Measurements from ENCODE around the gene MS4A18.

The MS4A18 gene

GRCh38 chr11:60772666-60773065 lies 48.1 kb downstream of the MS4A18 start:
- no peaks in the 10 kb centered on the region for H3K4me1 ChIP-seq (ENCODE audit: control insufficient read depth, insufficient read depth, low read length)
- peaks cover 2% of the 10 kb centered on the region for H3K27me3 ChIP-seq (ENCODE audit: control insufficient read depth, insufficient read depth, low read length)
- no peak overlapping the region for H3K27ac ChIP-seq (ENCODE audit: low read depth, low read length)
- H3K9ac ChIP-seq (ENCODE audit: low read length), result no peak overlapping the region
- no peaks in the 10 kb centered on the region for H3K36me3 ChIP-seq (ENCODE audit: control insufficient read depth, insufficient read depth, low read length)
- H3K4me3 ChIP-seq (ENCODE audit: low read length), result no peak overlapping the region

DNA sequence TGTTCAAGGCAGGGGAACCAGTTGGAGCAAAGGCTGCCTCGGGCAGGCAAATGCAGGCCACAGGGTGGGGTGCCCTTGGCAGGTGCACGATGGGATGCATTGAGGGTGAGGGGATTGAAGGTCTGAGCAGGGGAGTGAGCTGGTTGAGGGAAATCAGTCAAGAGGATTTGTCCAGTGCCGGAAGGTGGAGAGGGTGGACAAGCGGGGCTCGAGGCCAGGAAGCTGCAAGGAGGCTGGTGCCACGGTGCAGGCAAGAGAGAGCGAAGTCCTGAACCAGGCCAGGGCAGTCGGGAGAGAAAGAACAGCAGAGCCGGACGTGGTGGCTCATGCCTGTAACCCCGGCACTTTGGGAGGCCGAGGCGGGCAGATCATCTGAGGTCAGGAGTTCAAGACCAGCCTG lies 50.2 kb downstream of the MS4A18 start:
- H3K9ac ChIP-seq (ENCODE audit: low read length), result no peak overlapping the region
- H3K36me3 ChIP-seq (ENCODE audit: control insufficient read depth, insufficient read depth, low read length), result no peaks in the 10 kb centered on the region
- H3K27ac ChIP-seq (ENCODE audit: low read depth, low read length), result no peak overlapping the region
- H3K27me3 ChIP-seq (ENCODE audit: control insufficient read depth, insufficient read depth, low read length), result peaks cover 2% of the 10 kb centered on the region
- no peak overlapping the region for H3K4me3 ChIP-seq (ENCODE audit: low read length)
- H3K4me1 ChIP-seq (ENCODE audit: control insufficient read depth, insufficient read depth, low read length), result no peaks in the 10 kb centered on the region

DNA sequence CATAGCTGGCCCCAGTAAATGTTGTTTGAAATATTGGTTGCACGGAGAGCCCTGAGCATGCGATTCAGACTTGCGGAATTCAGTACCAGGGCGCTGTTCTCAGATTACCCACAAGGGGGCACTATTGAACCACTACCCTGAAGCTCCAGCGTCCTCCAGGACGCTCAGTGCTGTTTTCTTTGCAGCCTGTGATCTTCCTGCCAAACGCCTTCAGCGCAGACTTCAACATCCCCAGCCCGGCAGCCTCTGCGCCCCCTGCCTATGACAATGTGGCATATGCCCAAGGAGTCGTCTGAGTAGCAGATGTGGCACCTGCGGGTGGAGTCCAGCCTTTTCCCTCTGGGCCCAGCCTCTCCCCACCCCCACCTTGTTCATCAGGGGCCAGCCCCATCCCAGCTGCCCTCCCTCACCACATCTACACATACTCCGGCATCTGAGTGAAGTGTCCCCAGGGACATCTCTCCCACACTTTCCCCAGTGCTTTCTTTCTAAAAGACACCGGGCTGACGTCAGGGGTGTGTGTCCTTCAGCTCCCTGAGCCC lies 51.0 kb downstream of the MS4A18 start:
- H3K9ac ChIP-seq (ENCODE audit: low read length), result no peak overlapping the region
- no peaks in the 10 kb centered on the region for H3K4me1 ChIP-seq (ENCODE audit: control insufficient read depth, insufficient read depth, low read length)
- no peaks in the 10 kb centered on the region for H3K36me3 ChIP-seq (ENCODE audit: control insufficient read depth, insufficient read depth, low read length)
- no peak overlapping the region for H3K4me3 ChIP-seq (ENCODE audit: low read length)
- H3K27ac ChIP-seq (ENCODE audit: low read depth, low read length), result no peak overlapping the region
- H3K27me3 ChIP-seq (ENCODE audit: control insufficient read depth, insufficient read depth, low read length), result peaks cover 2% of the 10 kb centered on the region

GRCh38 chr11:60776167-60776566 lies 51.6 kb downstream of the MS4A18 start:
- H3K4me1 ChIP-seq (ENCODE audit: control insufficient read depth, insufficient read depth, low read length), result no peaks in the 10 kb centered on the region
- peaks cover 2% of the 10 kb centered on the region for H3K27me3 ChIP-seq (ENCODE audit: control insufficient read depth, insufficient read depth, low read length)
- no peak overlapping the region for H3K4me3 ChIP-seq (ENCODE audit: low read length)
- H3K36me3 ChIP-seq (ENCODE audit: control insufficient read depth, insufficient read depth, low read length), result no peaks in the 10 kb centered on the region
- no peak overlapping the region for H3K27ac ChIP-seq (ENCODE audit: low read depth, low read length)
- H3K9ac ChIP-seq (ENCODE audit: low read length), result no peak overlapping the region

DNA sequence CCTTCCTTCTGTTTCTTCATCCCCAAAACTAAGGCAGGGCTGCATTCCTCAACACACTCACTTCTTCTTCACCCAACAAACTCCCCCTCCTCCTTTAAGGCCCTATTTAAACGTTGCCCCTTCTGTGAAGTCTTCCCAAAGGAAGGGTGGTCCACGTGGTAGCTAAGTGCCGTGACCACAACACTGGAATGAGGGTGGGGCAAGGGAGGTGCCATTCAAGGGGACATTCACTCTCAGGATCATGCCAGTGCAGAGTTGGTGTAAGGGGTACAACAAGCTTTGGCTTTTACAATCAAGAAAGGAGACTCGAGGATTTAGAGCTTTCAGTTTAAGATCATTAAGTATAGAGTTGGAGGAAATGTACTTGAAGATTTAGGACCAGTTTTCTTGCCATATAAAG lies 52.6 kb downstream of the MS4A18 start:
- H3K4me1 ChIP-seq (ENCODE audit: control insufficient read depth, insufficient read depth, low read length), result no peaks in the 10 kb centered on the region
- H3K27ac ChIP-seq (ENCODE audit: low read depth, low read length), result no peak overlapping the region
- H3K9ac ChIP-seq (ENCODE audit: low read length), result no peak overlapping the region
- H3K36me3 ChIP-seq (ENCODE audit: control insufficient read depth, insufficient read depth, low read length), result no peaks in the 10 kb centered on the region
- H3K4me3 ChIP-seq (ENCODE audit: low read length), result no peak overlapping the region
- H3K27me3 ChIP-seq (ENCODE audit: control insufficient read depth, insufficient read depth, low read length), result no peaks in the 10 kb centered on the region

GRCh38 chr11:60777572-60777971 lies 53.1 kb downstream of the MS4A18 start:
- H3K4me1 ChIP-seq (ENCODE audit: control insufficient read depth, insufficient read depth, low read length), result no peaks in the 10 kb centered on the region
- no peak overlapping the region for H3K27ac ChIP-seq (ENCODE audit: low read depth, low read length)

GRCh38 chr11:60780065-60780464 lies 55.5 kb downstream of the MS4A18 start:
- Histone ChIP-seq H3K36me3 (ENCODE audit: control insufficient read depth, insufficient read depth, low read length) (no peaks in the 10 kb centered on the region), H3K4me1 (ENCODE audit: control insufficient read depth, insufficient read depth, low read length) (no peaks in the 10 kb centered on the region), H3K9ac (ENCODE audit: low read length) (no peak overlapping the region), H3K27me3 (ENCODE audit: control insufficient read depth, insufficient read depth, low read length) (no peaks in the 10 kb centered on the region), H3K27ac (ENCODE audit: low read depth, low read length) (no peak overlapping the region), H3K4me3 (ENCODE audit: low read length) (no peak overlapping the region)

More at GRCh38 chr11:60777572-60777971, 53.1 kb downstream of the MS4A18 start:
- Histone ChIP-seq H3K36me3 (ENCODE audit: control insufficient read depth, insufficient read depth, low read length) (no peaks in the 10 kb centered on the region), H3K4me3 (ENCODE audit: low read length) (no peak overlapping the region), H3K27me3 (ENCODE audit: control insufficient read depth, insufficient read depth, low read length) (no peaks in the 10 kb centered on the region), H3K9ac (ENCODE audit: low read length) (no peak overlapping the region)

GRCh38 chr11:60780774-60781173 lies 56.3 kb downstream of the MS4A18 start:
- Histone ChIP-seq H3K4me3 (ENCODE audit: low read length) (no peak overlapping the region), H3K4me1 (ENCODE audit: control insufficient read depth, insufficient read depth, low read length) (no peaks in the 10 kb centered on the region), H3K36me3 (ENCODE audit: control insufficient read depth, insufficient read depth, low read length) (no peaks in the 10 kb centered on the region), H3K27me3 (ENCODE audit: control insufficient read depth, insufficient read depth, low read length) (no peaks in the 10 kb centered on the region), H3K27ac (ENCODE audit: low read depth, low read length) (no peak overlapping the region), H3K9ac (ENCODE audit: low read length) (no peak overlapping the region)

GRCh38 chr11:60781286-60781980 lies 56.9 kb downstream of the MS4A18 start:
- H3K4me1 ChIP-seq (ENCODE audit: control insufficient read depth, insufficient read depth, low read length), result no peaks in the 10 kb centered on the region
- no peaks in the 10 kb centered on the region for H3K27me3 ChIP-seq (ENCODE audit: control insufficient read depth, insufficient read depth, low read length)
- H3K9ac ChIP-seq (ENCODE audit: low read length), result no peak overlapping the region
- H3K27ac ChIP-seq (ENCODE audit: low read depth, low read length), result no peak overlapping the region
- no peak overlapping the region for H3K4me3 ChIP-seq (ENCODE audit: low read length)
- no peaks in the 10 kb centered on the region for H3K36me3 ChIP-seq (ENCODE audit: control insufficient read depth, insufficient read depth, low read length)

DNA sequence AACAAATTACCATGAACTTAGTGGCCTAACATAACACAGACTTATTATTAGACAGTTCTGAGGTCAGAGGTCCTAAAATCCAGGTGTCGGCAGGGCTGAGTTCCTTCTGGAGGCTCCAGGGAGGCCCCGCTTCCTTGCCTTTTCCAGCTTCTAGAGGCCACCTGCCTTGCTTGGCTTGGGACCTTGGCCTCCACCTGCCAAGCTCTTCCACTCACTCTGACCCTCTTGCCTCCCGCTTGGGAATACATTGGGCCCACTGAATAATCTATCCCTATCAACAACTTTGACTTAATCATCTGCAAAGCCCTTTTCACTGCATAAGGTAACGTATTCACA lies 57.4 kb downstream of the MS4A18 start:
- Histone ChIP-seq H3K36me3 (ENCODE audit: control insufficient read depth, insufficient read depth, low read length) (no peaks in the 10 kb centered on the region), H3K27me3 (ENCODE audit: control insufficient read depth, insufficient read depth, low read length) (no peaks in the 10 kb centered on the region), H3K4me1 (ENCODE audit: control insufficient read depth, insufficient read depth, low read length) (no peaks in the 10 kb centered on the region), H3K9ac (ENCODE audit: low read length) (no peak overlapping the region), H3K4me3 (ENCODE audit: low read length) (no peak overlapping the region), H3K27ac (ENCODE audit: low read depth, low read length) (no peak overlapping the region)

DNA sequence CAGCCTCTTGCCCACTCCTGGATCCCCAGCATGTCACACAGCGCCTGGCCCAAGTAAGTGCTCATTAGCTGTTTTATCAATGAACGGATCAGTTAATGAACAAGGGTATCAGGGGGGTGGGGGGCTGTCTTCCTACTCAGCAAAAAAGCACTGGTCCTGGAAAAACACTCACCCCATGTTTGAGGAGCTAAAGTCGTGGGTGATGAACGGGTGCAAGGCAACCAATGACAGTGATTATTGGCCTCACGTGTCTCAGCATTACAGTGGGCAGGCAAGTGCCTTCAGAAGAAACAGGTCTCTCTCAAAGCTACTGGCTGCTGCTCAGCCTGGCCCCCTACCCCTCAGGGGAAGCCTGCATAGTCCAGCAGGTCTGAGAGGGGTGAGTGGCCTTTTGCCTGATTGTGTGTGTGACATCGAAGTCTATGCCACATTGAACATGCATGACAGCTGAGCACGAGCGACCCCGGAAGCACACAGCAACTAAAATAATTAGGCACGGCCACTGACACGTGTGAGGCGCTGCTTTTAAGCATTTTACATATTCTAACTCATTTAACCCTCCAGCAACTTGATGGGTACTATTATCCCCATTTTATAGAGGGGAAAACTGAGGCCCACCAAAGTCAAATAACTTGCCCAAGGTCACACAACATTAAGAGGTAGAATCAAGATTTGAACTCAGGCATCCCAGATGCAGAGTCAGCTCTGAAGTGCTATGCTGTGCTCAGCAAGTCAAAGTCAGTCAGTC lies 58.0 kb downstream of the MS4A18 start:
- Histone ChIP-seq H3K9ac (ENCODE audit: low read length) (no peak overlapping the region), H3K4me3 (ENCODE audit: low read length) (no peak overlapping the region), H3K27ac (ENCODE audit: low read depth, low read length) (no peak overlapping the region), H3K27me3 (ENCODE audit: control insufficient read depth, insufficient read depth, low read length) (no peaks in the 10 kb centered on the region), H3K36me3 (ENCODE audit: control insufficient read depth, insufficient read depth, low read length) (no peaks in the 10 kb centered on the region), H3K4me1 (ENCODE audit: control insufficient read depth, insufficient read depth, low read length) (no peaks in the 10 kb centered on the region)

DNA sequence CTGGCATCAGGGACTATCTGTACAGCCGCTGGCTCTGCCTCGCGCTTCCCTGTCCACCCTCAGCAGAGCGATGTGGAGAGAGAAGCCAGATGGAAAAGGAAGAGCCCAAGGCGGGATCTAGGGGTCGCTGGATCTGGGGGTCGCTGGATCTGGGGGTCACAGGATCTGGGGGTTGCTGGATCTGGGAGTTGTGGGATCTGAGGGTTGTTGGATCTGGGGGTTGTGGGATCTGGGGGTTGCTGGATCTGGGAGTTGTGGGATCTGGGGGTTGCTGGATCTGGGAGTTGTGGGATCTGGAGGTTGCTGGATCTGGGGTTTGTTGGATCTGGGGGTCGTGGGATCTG lies 58.6 kb downstream of the MS4A18 start:
- H3K4me3 ChIP-seq (ENCODE audit: low read length), result no peak overlapping the region
- no peaks in the 10 kb centered on the region for H3K36me3 ChIP-seq (ENCODE audit: control insufficient read depth, insufficient read depth, low read length)

DNA sequence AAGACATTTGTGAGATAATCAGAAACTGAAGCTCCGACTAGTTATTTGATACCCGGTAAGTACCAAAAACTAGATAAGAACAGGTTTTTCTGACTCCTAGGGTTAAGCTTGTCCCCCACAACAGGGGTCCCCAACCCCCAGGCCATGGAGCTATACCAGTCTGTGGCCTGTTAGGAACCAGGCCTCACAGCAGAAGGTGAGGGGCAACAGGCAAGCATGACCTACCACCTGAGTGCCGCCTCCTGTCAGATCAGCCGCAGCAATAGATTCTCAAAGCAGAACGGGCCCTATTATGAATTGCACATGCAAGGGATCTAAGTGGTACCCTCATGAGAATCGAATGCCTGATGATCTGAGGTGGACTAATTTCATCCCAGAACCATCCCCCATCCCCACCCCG lies 59.4 kb downstream of the MS4A18 start:
- no peak overlapping the region for H3K4me3 ChIP-seq (ENCODE audit: low read length)
- H3K27me3 ChIP-seq (ENCODE audit: control insufficient read depth, insufficient read depth, low read length), result no peaks in the 10 kb centered on the region
- no peaks in the 10 kb centered on the region for H3K36me3 ChIP-seq (ENCODE audit: control insufficient read depth, insufficient read depth, low read length)
- H3K27ac ChIP-seq (ENCODE audit: low read depth, low read length), result no peak overlapping the region
- no peak overlapping the region for H3K9ac ChIP-seq (ENCODE audit: low read length)
- no peaks in the 10 kb centered on the region for H3K4me1 ChIP-seq (ENCODE audit: control insufficient read depth, insufficient read depth, low read length)

More for the DNA sequence above, 58.6 kb downstream of the MS4A18 start:
- H3K27ac ChIP-seq (ENCODE audit: low read depth, low read length), result no peak overlapping the region
- no peaks in the 10 kb centered on the region for H3K4me1 ChIP-seq (ENCODE audit: control insufficient read depth, insufficient read depth, low read length)
- no peak overlapping the region for H3K9ac ChIP-seq (ENCODE audit: low read length)
- no peaks in the 10 kb centered on the region for H3K27me3 ChIP-seq (ENCODE audit: control insufficient read depth, insufficient read depth, low read length)

Measured in rectal smooth muscle tissue (tissue), 1 donor.